COLO829 (cell line): ENCODE measurements around the gene SERPINH1.

Experiments
- DNase-seq: peaks from one replicate; pipeline ENCODE4 v3.0.0; 2012; ENCODE audit warnings: low spot score

SERPINH1 gene

GRCh38 chr11:75596914-75597313, 34.9 kb downstream of the SERPINH1 start:
- DNase-seq = no peak

GRCh38 chr11:75597636-75598035, 35.6 kb downstream of the SERPINH1 start:
- DNase-seq = no peak

- no peak for DNase-seq
Measured at GRCh38 chr11:75598264-75598663, 36.2 kb downstream of the SERPINH1 start.

- no peak for DNase-seq
Measured at GRCh38 chr11:75598900-75599299, 36.8 kb downstream of the SERPINH1 start.

- DNase-seq = no peak
Measured at GRCh38 chr11:75600356-75600755, 38.3 kb downstream of the SERPINH1 start.

- no peak for DNase-seq
Measured at GRCh38 chr11:75601494-75601893, 39.4 kb downstream of the SERPINH1 start.

GRCh38 chr11:75602951-75603350, 40.9 kb downstream of the SERPINH1 start:
- no peak for DNase-seq

- DNase-seq = peak; percentile 42
Measured at GRCh38 chr11:75603791-75604736, 42.0 kb downstream of the SERPINH1 start.

GRCh38 chr11:75606099-75606498, 44.0 kb downstream of the SERPINH1 start:
- no peak for DNase-seq

- no peak for DNase-seq
Measured at GRCh38 chr11:75611823-75612222, 49.8 kb downstream of the SERPINH1 start.

GRCh38 chr11:75615751-75616150, 53.7 kb downstream of the SERPINH1 start:
- no peak for DNase-seq

- no peak for DNase-seq
Measured at GRCh38 chr11:75616281-75616680, 54.2 kb downstream of the SERPINH1 start.
